Neural cell (in vitro differentiated cells): Measurements from ENCODE around the gene KCND2. TPM values are rescaled to one million over a fixed set of nuclear protein-coding genes. Genes with fewer than 3 reads are reported as not detected.

ENCODE experiments used
- H2AFZ ChIP-seq: fragments of 200-600, 300-800 bp; sonication (generic), shearing (Covaris generic); 2 replicates; pipeline ENCODE4 v1.6.0; 2014; ENCODE audit warnings: low read depth, mild to moderate bottlenecking, antibody characterized with exemption, low read length, moderate library complexity
- H3F3A ChIP-seq: fragments of 200-600 bp; shearing (Covaris generic); 2 replicates; pipeline ENCODE4 v1.6.1; 2016; ENCODE audit warnings: mild to moderate bottlenecking, moderate library complexity, mixed read lengths, antibody characterized with exemption, low read length; ENCODE audit not compliant: insufficient read depth, poor library complexity, severe bottlenecking
- H3K27ac ChIP-seq: fragments of 200-600, 300-800 bp; sonication (generic), shearing (Covaris generic); 2 replicates; pipeline ENCODE4 v1.5.1; 2014; ENCODE audit warnings: mild to moderate bottlenecking, low read length, moderate library complexity
- H3K27me3 ChIP-seq: fragments of 300-800, 200-600 bp; sonication (generic), shearing (Covaris generic); 2 replicates; pipeline ENCODE4 v1.6.0; 2014; ENCODE audit warnings: mild to moderate bottlenecking, low read depth, low read length, moderate library complexity; ENCODE audit not compliant: insufficient read depth
- H3K36me3 ChIP-seq: fragments of 300-800, 200-600 bp; sonication (generic), shearing (Covaris generic); 2 replicates; pipeline ENCODE4 v1.5.1; 2014; ENCODE audit warnings: mild to moderate bottlenecking, antibody characterized with exemption, low read length, moderate library complexity; ENCODE audit not compliant: insufficient read depth
- H3K4me2 ChIP-seq: fragments of 300-800, 200-600 bp; sonication (generic), shearing (Covaris generic); 2 replicates; pipeline ENCODE4 v1.6.0; 2014; ENCODE audit warnings: mild to moderate bottlenecking, low read length
- H3K4me3 ChIP-seq: fragments of 300-800, 200-600 bp; sonication (generic), shearing (Covaris generic); 2 replicates; pipeline ENCODE4 v1.5.1; 2014; ENCODE audit warnings: mild to moderate bottlenecking, low read length, moderate library complexity
- H3K79me2 ChIP-seq: fragments of 200-600 bp; shearing (Covaris generic); replicated peaks from 2 replicates; pipeline ENCODE4 v1.6.0; 2014; ENCODE audit warnings: mild to moderate bottlenecking, low read length, moderate library complexity; ENCODE audit not compliant: insufficient read depth
- H3K9ac ChIP-seq: fragments of 300-800, 200-600 bp; sonication (generic), shearing (Covaris generic); 2 replicates; pipeline ENCODE4 v1.6.1; 2016; ENCODE audit warnings: mild to moderate bottlenecking, low read length, mixed read lengths
- H3K9me2 ChIP-seq: fragments of 200-600 bp; shearing (Covaris generic); 2 replicates; pipeline ENCODE4 v1.6.1; 2016; ENCODE audit warnings: mild to moderate bottlenecking, low read length, mixed read lengths; ENCODE audit not compliant: insufficient read depth
- H3K9me3 ChIP-seq: fragments of 200-600, 300-800 bp; sonication (generic), shearing (Covaris generic); 2 replicates; pipeline ENCODE4 v1.6.1; 2016; ENCODE audit warnings: mild to moderate bottlenecking, mixed run types, low read length, moderate library complexity, mixed read lengths
- H4K20me1 ChIP-seq: fragments of 200-600 bp; shearing (Covaris generic); 2 replicates; pipeline ENCODE4 v1.6.1; 2016; ENCODE audit warnings: mild to moderate bottlenecking, mixed run types; ENCODE audit not compliant: insufficient read depth
- CTCF ChIP-seq: fragments of 450-650 bp; IDR thresholded peaks from 2 replicates; pipeline ENCODE4 v1.5.1; 2014; ENCODE audit warnings: antibody characterized with exemption, mild to moderate bottlenecking, moderate library complexity; ENCODE audit not compliant: poor library complexity, severe bottlenecking
- EP300 ChIP-seq: fragments of 450-650 bp; conservative IDR thresholded peaks from 2 replicates; pipeline ENCODE4 v1.6.1; 2014; ENCODE audit warnings: antibody characterized with exemption, mild to moderate bottlenecking, moderate library complexity; ENCODE audit not compliant: poor library complexity, severe bottlenecking
- EZH2 ChIP-seq: fragments of 200-600, 300-800 bp; shearing (Covaris generic), sonication (generic); IDR thresholded peaks from 2 replicates; pipeline ENCODE4 v1.6.1; 2014; ENCODE audit warnings: antibody characterized with exemption, low read length, borderline replicate concordance, mild to moderate bottlenecking; ENCODE audit not compliant: insufficient read depth, poor library complexity, severe bottlenecking
- MXI1 ChIP-seq: fragments of 450-650 bp; conservative IDR thresholded peaks from 2 replicates; pipeline ENCODE4 v1.6.1; 2014; ENCODE audit warnings: antibody characterized with exemption, mild to moderate bottlenecking; ENCODE audit not compliant: poor library complexity, severe bottlenecking
- POLR2AphosphoS5 ChIP-seq: IDR thresholded peaks from 2 replicates; pipeline ENCODE4 v1.6.1; 2012
- RAD21 ChIP-seq: fragments of 450-650 bp; conservative IDR thresholded peaks from 2 replicates; pipeline ENCODE4 v1.6.1; 2014; ENCODE audit warnings: antibody characterized with exemption, mild to moderate bottlenecking, moderate library complexity
- REST ChIP-seq: IDR thresholded peaks from 2 replicates; pipeline ENCODE4 v1.6.1; 2012; ENCODE audit warnings: borderline replicate concordance
- SMC3 ChIP-seq: fragments of 450-650 bp; conservative IDR thresholded peaks from 2 replicates; pipeline ENCODE4 v1.6.1; 2014; ENCODE audit warnings: antibody characterized with exemption, mild to moderate bottlenecking, moderate library complexity; ENCODE audit not compliant: poor library complexity
- TAF1 ChIP-seq: IDR thresholded peaks from 2 replicates; pipeline ENCODE4 v1.6.1; 2012; ENCODE audit warnings: low read depth
- polyA plus RNA-seq: library from polyadenylated mRNA; depleted of rRNA; stranded (reverse); fragments of >200 nt; gene quantifications from 2 replicates; pipeline ENCODE4 v1.2.3, GENCODE V29; 2014

Gene KCND2
- polyA plus RNA-seq, 1 donor from 2014 or later, result 11.0 TPM

- Histone ChIP-seq H3K4me2 (no peak overlapping the region), H3F3A (no peaks in the 10 kb centered on the region), H3K9me2 (no peaks in the 10 kb centered on the region), H3K9ac (no peak overlapping the region), H3K9me3 (no peaks in the 10 kb centered on the region), H4K20me1 (no peaks in the 10 kb centered on the region), H2AFZ (no peak overlapping the region), H3K27me3 (no peaks in the 10 kb centered on the region), H3K36me3 (no peaks in the 10 kb centered on the region), H3K79me2 (no peaks in the 10 kb centered on the region), H3K27ac (no peak overlapping the region), H3K4me3 (no peak overlapping the region)
- no peak for TF ChIP-seq REST
- no peak for TF ChIP-seq CTCF
- no peak for TF ChIP-seq MXI1
Observed at GRCh38 chr7:120486164-120486563, 213.2 kb downstream of the KCND2 start.

GRCh38 chr7:120502132-120502531, 229.2 kb downstream of the KCND2 start:
- Histone ChIP-seq H3K9me3 (no peaks in the 10 kb centered on the region), H3K9me2 (no peaks in the 10 kb centered on the region), H3K27me3 (no peaks in the 10 kb centered on the region), H3F3A (no peaks in the 10 kb centered on the region), H4K20me1 (no peaks in the 10 kb centered on the region), H3K4me2 (no peak overlapping the region), H3K79me2 (no peaks in the 10 kb centered on the region), H2AFZ (no peak overlapping the region), H3K4me3 (no peak overlapping the region), H3K9ac (no peak overlapping the region), H3K27ac (no peak overlapping the region), H3K36me3 (no peaks in the 10 kb centered on the region)
- TF ChIP-seq EZH2 (no peak), TAF1 (no peak), EP300 (no peak), MXI1 (no peak), CTCF (no peak), REST (no peak), RAD21 (no peak), POLR2AphosphoS5 (no peak), SMC3 (no peak)
